Astrocyte (in vitro differentiated cells and primary cell): ENCODE data around the gene HS3ST3A1.

Experiments
- EZH2 ChIP-seq: IDR thresholded peaks from 2 replicates; pipeline ENCODE4 v1.6.1; 2012; ENCODE audit warnings: mild to moderate bottlenecking, low read length, inconsistent platforms; ENCODE audit not compliant: insufficient read depth
- TF ChIP-seq, protein P1 (sequence below): IDR thresholded peaks from 2 replicates; pipeline ENCODE4 v1.5.1; 2011; ENCODE audit warnings: low read depth, mild to moderate bottlenecking, inconsistent platforms, low read length, moderate library complexity; ENCODE audit not compliant: insufficient read depth

DNA sequence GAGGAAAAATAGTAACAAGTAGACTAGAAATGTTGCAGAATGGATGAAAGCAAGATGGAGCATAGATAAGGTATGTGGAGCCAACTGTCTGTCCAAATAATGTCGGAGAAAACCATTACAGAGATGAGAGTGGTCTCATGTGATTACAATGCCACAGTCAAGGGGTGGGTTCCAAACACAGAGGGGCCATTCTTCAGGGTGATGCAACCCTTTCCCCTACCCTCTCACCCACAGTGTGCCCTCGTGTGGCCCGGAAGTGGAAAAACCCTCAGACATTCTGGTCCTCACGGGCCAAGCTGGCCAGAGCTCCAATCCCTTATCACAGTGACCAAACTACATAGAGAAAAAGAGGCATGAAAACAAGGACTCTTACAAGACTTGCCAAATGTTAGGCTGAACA lies 17.7 kb upstream of the HS3ST3A1 start:
- TF ChIP-seq, protein P1, sequence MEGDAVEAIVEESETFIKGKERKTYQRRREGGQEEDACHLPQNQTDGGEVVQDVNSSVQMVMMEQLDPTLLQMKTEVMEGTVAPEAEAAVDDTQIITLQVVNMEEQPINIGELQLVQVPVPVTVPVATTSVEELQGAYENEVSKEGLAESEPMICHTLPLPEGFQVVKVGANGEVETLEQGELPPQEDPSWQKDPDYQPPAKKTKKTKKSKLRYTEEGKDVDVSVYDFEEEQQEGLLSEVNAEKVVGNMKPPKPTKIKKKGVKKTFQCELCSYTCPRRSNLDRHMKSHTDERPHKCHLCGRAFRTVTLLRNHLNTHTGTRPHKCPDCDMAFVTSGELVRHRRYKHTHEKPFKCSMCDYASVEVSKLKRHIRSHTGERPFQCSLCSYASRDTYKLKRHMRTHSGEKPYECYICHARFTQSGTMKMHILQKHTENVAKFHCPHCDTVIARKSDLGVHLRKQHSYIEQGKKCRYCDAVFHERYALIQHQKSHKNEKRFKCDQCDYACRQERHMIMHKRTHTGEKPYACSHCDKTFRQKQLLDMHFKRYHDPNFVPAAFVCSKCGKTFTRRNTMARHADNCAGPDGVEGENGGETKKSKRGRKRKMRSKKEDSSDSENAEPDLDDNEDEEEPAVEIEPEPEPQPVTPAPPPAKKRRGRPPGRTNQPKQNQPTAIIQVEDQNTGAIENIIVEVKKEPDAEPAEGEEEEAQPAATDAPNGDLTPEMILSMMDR = no peak
- TF ChIP-seq EZH2 = no peak
